HG03175 (cell line): Measurements from ENCODE around the gene SF3A1.

Experiments used
- ATAC-seq: cut with Tn5 transposase; IDR thresholded peaks from one replicate; pipeline ENCODE4 v1.9.1; 2021; ENCODE audit warnings: mild to moderate bottlenecking, moderate library complexity; ENCODE audit not compliant: unreplicated experiment

Gene SF3A1

DNA sequence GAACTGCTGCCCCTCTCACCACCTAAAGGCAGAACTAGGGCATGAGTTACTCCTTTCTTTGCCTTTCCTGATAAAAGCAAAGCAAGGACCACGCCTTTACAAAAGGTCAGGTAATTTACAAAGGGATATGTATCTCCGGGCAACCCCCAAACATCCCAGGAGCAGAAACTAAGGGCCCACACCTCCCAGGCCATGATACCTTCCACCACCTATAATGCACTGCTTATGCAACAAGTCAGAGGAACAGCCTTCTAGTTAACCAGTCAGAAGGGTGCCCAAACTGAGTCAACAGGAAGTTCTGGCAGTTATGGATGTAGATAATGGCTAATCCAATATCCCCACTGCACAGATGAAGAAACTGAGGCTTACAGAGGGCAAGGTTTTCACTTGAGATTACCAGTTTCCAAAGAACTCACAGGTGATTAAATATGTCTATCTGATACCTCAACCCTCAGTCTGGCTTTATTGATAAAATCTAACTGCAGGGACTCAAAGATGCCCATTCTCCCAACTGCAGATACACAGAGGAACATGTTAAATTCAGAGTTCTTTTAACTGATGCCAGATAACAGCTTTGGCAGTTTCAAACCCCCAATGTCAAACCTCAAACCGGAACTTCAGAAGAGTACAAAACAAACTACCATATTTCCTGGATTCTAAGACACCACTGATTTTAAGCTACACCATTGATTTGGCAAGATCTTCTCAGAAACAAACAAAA lies 50.6 kb downstream of the SF3A1 start:
- no peak for ATAC-seq

GRCh38 chr22:30305519-30305905 lies 51.2 kb downstream of the SF3A1 start:
- ATAC-seq: peak; percentile 37

- no peak for ATAC-seq
Observed at GRCh38 chr22:30304495-30305244, 52.0 kb downstream of the SF3A1 start.

DNA sequence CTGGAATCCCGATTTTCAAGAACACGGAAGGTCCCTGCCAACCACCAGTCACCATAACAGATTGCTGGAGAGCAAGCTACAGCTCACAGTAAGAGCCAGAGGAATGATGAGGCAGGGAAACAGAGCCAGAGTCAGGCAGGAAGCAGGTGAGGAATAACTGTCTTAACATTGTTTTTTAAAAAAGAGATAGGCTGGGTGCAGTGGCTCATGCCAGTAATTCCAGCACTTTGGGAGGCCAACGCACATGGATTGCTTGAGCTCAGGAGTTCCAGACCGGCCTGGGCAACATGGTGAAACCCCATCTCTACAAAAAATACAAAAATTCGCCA lies 53.9 kb downstream of the SF3A1 start:
- ATAC-seq: no peak

DNA sequence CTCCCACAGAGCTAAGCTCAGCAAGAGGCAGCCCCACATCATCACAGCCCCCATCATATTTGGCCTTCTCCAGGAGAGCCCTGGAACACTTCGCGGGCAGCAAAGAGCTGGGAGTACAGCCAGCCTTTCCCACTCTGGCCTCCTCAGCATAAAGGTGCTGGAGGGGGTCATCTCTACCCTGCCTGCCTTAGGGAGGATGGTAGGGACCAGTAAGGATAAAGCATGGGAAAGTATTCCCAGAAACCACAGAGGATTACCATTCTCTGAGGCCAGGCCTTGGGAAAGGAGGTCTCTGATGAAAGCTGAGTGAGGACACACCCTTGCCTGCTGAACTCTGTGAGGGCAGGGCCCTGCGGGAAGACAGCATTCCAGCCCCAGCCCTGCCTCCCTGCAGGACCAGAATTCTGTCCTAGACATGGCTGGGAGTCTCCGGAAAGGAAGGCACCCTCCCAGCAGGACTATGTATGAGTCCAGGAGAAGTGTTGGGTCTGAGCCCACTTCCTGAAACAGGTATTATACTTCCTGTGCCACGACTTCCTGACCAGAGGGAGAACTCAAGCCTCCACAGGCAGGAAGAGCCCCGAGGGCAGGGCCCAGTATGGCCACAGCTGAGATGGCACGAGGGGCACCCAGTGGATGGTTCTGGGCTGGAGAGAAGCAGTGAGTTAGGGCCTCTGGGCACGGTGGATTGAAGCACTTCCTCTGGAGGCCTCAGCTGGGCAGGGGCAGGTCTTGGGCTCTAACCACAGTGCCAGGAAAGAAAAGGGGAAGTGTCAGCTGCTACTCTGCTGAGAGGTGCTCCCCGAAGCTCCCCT lies 54.5 kb downstream of the SF3A1 start:
- no peak for ATAC-seq

DNA sequence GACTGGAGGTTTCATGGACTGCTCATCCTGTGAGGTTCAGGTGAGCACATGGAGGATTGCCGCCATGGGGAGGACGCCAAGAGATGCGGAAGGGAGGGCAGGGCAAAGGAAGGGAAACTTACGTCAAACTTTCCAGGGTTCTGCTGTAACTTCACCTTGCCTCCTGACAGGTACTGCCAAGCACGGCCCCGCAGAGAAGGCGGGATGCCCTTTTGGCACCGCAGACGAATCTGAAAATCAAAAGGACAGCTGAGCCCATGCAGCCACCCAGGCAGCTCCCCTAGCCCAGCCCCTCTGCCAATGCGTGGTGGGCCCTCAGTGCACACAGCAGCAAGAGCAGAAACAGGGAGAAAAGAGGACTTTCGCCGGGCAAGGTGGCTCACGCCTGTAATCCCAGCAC lies 57.4 kb downstream of the SF3A1 start:
- ATAC-seq: no peak

GRCh38 chr22:30297991-30298701 lies 58.5 kb downstream of the SF3A1 start:
- ATAC-seq: no peak

DNA sequence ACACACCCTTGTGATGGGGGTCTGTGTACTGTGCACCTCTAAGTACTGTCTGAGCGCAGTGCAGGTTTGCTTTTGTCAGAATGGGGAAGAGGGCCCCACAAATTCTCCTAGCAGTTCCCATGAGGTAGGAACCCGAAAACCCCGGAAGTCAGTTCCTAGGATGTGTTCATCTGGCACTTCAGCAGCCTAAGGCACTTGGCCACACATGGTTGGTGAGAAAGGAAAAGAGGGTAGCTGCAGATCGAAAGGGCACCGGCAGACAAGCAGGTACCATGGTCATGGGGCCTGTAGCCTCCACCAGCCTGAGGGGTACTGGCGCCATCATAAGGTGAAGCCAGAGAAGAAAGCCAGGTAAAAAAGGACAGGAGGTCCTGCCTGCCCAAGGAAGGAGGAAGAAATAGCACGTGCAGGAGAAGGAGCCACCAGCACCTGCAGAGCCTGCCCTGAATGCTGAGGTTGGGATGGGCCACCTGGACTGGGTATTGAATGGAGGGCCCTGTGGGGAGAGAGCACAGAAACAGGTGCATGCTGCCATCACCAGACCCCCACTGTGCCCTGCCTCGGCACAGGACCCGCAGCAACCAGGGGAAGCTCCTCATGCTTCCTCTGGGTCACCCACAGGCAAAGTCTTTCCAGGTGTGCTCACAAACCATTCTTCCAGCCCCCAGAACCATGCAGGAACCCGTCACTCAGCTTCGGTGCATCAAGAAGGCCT lies 59.3 kb downstream of the SF3A1 start:
- no peak for ATAC-seq

- no peak for ATAC-seq
Observed at GRCh38 chr22:30296833-30297232, 59.9 kb downstream of the SF3A1 start.

GRCh38 chr22:30296324-30296723 lies 60.4 kb downstream of the SF3A1 start:
- ATAC-seq: no peak

DNA sequence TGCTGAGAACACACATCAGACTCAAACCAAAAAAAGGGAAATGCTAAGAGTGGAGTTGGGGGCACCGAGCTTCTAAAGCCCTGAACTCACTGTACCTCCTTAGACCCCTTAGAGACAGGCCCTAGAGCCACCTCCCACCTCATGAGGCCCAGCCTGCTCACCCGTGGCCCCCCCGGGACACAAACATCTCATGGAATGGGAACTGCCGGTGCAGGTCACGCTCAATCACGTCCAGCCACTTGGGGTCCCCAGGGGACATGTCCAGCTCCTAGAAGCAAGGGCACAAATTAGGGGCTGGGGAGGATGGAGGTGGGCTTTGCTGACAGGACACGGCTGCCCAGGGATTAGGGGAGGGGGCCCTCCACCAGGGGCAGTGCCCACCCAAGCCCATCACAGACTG lies 61.1 kb downstream of the SF3A1 start:
- ATAC-seq: no peak

- ATAC-seq: no peak
Observed at GRCh38 chr22:30294830-30295229, 61.9 kb downstream of the SF3A1 start.

GRCh38 chr22:30294066-30294465 lies 62.6 kb downstream of the SF3A1 start:
- ATAC-seq: no peak

DNA sequence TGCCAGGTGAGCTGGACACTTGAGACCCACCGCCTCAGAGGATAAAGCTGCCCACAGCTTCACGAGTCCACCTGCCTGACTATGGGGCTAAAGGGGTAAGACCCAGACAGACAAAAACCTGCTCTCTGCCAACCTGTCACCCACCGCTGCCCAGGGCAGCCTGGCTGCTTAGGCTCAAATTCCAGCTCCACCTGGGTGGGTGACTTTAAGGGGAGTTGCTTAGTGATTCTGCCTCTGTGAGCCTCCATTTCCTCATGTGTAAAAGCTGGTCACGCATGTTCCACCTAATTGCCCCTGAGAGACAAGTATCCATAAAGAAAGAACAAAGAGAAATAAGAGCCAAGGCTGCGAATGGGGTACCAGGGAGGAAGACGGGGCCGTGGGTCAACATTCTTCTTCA lies 63.7 kb downstream of the SF3A1 start:
- no peak for ATAC-seq

GRCh38 chr22:30292069-30292970 lies 64.4 kb downstream of the SF3A1 start:
- ATAC-seq: no peak

DNA sequence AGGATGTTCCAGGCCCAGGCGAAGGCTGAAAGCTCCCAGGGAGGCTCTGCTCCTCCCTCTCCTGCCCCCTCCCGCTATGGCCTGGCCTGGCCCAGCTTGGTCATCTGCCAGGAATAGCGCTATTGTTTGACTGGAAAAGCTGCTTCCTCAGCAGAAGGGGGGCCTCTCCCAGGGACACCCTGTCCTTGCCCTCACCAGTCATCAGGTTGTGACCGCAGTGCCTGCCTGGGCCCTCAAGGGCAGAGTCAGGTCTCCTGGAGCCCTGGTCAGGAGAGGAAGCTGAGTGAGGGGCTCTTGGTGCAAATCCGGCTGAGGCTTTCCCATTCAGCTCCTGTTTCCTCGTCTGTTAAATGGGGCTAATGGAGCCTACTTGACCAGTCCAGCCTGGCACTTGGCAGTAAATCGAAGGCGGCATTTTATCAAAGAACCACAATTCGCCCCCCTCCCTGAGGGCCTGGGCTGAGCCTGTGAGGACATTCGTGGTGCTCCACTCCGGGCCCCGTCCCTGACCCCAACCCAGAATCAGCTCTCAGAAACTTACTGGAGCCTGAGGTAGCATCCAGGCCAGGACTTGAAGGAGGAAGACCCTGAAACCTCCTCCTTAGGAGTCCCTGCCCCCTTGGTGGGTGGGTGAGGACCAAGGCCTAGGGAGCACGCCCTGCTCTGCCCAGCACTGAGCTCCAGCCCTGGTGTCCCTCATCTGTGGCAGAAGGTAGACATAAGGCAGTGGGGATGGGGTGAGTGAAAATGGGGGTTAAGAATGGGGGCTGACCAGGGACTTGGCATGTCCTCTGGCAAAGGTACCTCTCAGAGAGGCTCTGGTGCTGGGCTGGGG lies 65.4 kb downstream of the SF3A1 start:
- no peak for ATAC-seq

- ATAC-seq: no peak
Observed at GRCh38 chr22:30290342-30291057, 66.2 kb downstream of the SF3A1 start.

DNA sequence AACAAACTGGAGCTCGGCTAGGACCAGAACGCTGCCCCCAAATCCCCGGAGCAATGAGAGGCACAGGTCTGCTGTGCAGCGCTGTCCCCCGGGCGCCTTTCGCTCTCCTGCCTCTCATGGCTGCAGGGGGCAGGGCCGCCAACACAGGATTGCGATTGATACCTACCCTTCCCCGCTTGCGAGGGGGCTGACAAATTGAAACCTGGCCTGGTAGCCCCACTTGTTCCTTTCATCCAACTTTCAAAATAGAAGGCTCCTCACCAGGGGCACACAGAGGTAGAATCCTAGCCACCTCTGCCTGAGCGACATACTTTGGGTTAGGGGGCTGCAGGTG lies 66.7 kb downstream of the SF3A1 start:
- peak; percentile 26 for ATAC-seq
